HG03442 (cell line): ENCODE data around the gene HS3ST5.

Source experiments
- ATAC-seq: cut with Tn5 transposase; IDR thresholded peaks from one replicate; pipeline ENCODE4 v1.9.1; 2021; ENCODE audit warnings: mild to moderate bottlenecking, moderate library complexity; ENCODE audit not compliant: unreplicated experiment

The HS3ST5 gene

GRCh38 chr6:114202389-114202788, 140.4 kb downstream of the HS3ST5 start:
- no peak for ATAC-seq

GRCh38 chr6:114200891-114201290, 141.9 kb downstream of the HS3ST5 start:
- ATAC-seq = no peak

GRCh38 chr6:114195631-114196403, 147.0 kb downstream of the HS3ST5 start:
- no peak for ATAC-seq

- no peak for ATAC-seq
Measured at GRCh38 chr6:114195027-114195365, 147.8 kb downstream of the HS3ST5 start.

GRCh38 chr6:114194362-114195026, 148.3 kb downstream of the HS3ST5 start:
- no peak for ATAC-seq

GRCh38 chr6:114187563-114187962, 155.3 kb downstream of the HS3ST5 start:
- no peak for ATAC-seq

GRCh38 chr6:114181664-114182063, 161.2 kb downstream of the HS3ST5 start:
- no peak for ATAC-seq

GRCh38 chr6:114179411-114179810, 163.4 kb downstream of the HS3ST5 start:
- no peak for ATAC-seq

GRCh38 chr6:114176726-114177125, 166.1 kb downstream of the HS3ST5 start:
- ATAC-seq = no peak

GRCh38 chr6:114172576-114173260, 170.1 kb downstream of the HS3ST5 start:
- no peak for ATAC-seq

GRCh38 chr6:114171473-114171872, 171.3 kb downstream of the HS3ST5 start:
- ATAC-seq = no peak

- ATAC-seq = no peak
Measured at GRCh38 chr6:114170958-114171387, 171.8 kb downstream of the HS3ST5 start.

- ATAC-seq = no peak
Measured at GRCh38 chr6:114170372-114170771, 172.5 kb downstream of the HS3ST5 start.

- ATAC-seq = no peak
Measured at GRCh38 chr6:114169763-114170162, 173.1 kb downstream of the HS3ST5 start.

GRCh38 chr6:114167583-114168576, 174.9 kb downstream of the HS3ST5 start:
- ATAC-seq = no peak

- ATAC-seq = no peak
Measured at GRCh38 chr6:114164207-114164606, 178.6 kb downstream of the HS3ST5 start.

GRCh38 chr6:114162691-114163347, 180.0 kb downstream of the HS3ST5 start:
- no peak for ATAC-seq

GRCh38 chr6:114160881-114161280, 181.9 kb downstream of the HS3ST5 start:
- ATAC-seq = no peak

- no peak for ATAC-seq
Measured at GRCh38 chr6:114159727-114160126, 183.1 kb downstream of the HS3ST5 start.
